GM19240 (cell line): ENCODE measurements around the gene EEF2K.
"Not testable (repeated sequence)": the region's sequence is repeated elsewhere in the genome, so short reads cannot be mapped to it uniquely, and the experiment has no call there.

ENCODE experiments used
- DNase-seq: peaks from one replicate; pipeline ENCODE4 v3.0.0; 2011; ENCODE audit warnings: low spot score; ENCODE audit not compliant: insufficient read length

EEF2K gene

GRCh38 chr16:22210285-22210684, 4.2 kb downstream of the EEF2K start:
- no peak for DNase-seq

- no peak for DNase-seq
These were observed 4.8 kb downstream of the EEF2K start for GRCh38 chr16:22210854-22211253.

- DNase-seq, result no peak
These were observed 7.2 kb downstream of the EEF2K start for GRCh38 chr16:22213236-22213635.

GRCh38 chr16:22213801-22214200, 7.7 kb downstream of the EEF2K start:
- DNase-seq, result no peak

GRCh38 chr16:22214402-22214801, 8.3 kb downstream of the EEF2K start:
- DNase-seq, result no peak

- DNase-seq, result no peak
These were observed 8.8 kb downstream of the EEF2K start for GRCh38 chr16:22214889-22215288.

- no peak for DNase-seq
These were observed 10.2 kb downstream of the EEF2K start for GRCh38 chr16:22216191-22216831.

GRCh38 chr16:22216832-22217225, 10.8 kb downstream of the EEF2K start:
- DNase-seq, result not testable (repeated sequence)

- peak; percentile 71 for DNase-seq
These were observed 12.0 kb downstream of the EEF2K start for GRCh38 chr16:22217890-22218730.

GRCh38 chr16:22219389-22220068, 13.5 kb downstream of the EEF2K start:
- DNase-seq, result no peak

- DNase-seq, result no peak
These were observed 14.0 kb downstream of the EEF2K start for GRCh38 chr16:22220069-22220440.

GRCh38 chr16:22220714-22221113, 14.6 kb downstream of the EEF2K start:
- DNase-seq, result no peak

- DNase-seq, result no peak
These were observed 15.9 kb downstream of the EEF2K start for GRCh38 chr16:22222006-22222405.

GRCh38 chr16:22222998-22223397, 16.9 kb downstream of the EEF2K start:
- no peak for DNase-seq

GRCh38 chr16:22225060-22225459, 19.0 kb downstream of the EEF2K start:
- no peak for DNase-seq

GRCh38 chr16:22229889-22230288, 23.8 kb downstream of the EEF2K start:
- no peak for DNase-seq

- DNase-seq, result no peak
These were observed 26.4 kb downstream of the EEF2K start for GRCh38 chr16:22232277-22233036.

GRCh38 chr16:22233037-22233372, 26.9 kb downstream of the EEF2K start:
- no peak for DNase-seq

- DNase-seq, result no peak
These were observed 30.0 kb downstream of the EEF2K start for GRCh38 chr16:22235839-22236745.

- DNase-seq, result no peak
These were observed 33.2 kb downstream of the EEF2K start for GRCh38 chr16:22239131-22239805.
